Non-pigmented ciliary epithelial cell (primary cell): ENCODE results near the gene SEMG1.

Experiments used
- DNase-seq: peaks from one replicate; pipeline ENCODE4 v3.0.0-alpha.2; 2010; ENCODE audit warnings: low read depth

SEMG1 gene

DNA sequence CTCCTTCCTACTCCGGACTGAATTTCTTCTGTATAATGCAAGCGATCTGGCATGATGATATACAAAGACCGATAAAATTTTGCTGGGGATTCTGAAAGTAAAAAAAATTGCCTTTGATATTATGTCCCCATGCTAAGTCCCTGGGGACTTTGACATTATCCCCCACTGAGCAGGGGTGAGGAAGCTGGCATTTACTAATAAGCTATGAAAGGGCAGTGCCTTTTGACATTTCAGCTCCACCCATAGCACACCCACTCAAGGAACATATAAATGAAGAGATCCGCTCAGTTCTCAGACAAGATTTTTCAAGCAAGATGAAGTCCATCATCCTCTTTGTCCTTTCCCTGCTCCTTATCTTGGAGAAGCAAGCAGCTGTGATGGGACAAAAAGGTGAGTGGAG, 14.2 kb downstream of the SEMG1 start, which contains the start of gene SEMG2:
Gene SEMG2, plus strand, starts transcription at position 298 of the 400 bp plus-strand sequence. Its CDS starts 17 bp downstream, at position 315.
- DNase-seq = no peak

DNA sequence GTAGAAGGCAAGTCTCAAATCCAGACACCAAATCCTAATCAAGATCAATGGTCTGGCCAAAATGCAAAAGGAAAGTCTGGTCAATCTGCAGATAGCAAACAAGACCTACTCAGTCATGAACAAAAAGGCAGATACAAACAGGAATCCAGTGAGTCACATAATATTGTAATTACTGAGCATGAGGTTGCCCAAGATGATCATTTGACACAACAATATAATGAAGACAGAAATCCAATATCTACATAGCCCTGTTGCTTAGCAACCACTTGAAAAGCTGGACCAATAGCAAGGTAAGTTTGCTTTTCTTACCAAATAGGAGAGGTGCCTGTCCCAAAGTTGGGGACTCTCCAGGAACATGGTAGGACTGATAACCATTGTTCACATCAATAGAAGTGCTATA, 16.3 kb downstream of the SEMG1 start:
- DNase-seq = no peak

DNA sequence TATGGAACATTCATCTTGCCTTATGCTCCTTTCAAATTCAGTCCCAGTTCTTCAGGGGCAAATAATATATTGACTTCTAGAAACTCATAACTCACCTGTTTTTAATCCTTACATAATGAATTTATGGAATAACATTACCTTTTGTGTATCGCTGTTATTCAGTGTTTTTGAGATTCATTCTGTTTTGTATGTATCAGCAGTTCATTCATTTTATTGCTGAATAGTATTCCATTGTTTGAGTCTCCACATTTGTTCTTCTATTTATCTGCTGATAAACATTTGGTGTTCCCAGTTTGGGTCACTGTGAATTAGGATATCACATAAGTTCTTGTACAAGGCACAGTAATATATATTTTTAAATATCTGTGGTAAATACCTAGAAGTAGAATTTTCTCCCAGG, 19.5 kb downstream of the SEMG1 start:
- no peak for DNase-seq

DNA sequence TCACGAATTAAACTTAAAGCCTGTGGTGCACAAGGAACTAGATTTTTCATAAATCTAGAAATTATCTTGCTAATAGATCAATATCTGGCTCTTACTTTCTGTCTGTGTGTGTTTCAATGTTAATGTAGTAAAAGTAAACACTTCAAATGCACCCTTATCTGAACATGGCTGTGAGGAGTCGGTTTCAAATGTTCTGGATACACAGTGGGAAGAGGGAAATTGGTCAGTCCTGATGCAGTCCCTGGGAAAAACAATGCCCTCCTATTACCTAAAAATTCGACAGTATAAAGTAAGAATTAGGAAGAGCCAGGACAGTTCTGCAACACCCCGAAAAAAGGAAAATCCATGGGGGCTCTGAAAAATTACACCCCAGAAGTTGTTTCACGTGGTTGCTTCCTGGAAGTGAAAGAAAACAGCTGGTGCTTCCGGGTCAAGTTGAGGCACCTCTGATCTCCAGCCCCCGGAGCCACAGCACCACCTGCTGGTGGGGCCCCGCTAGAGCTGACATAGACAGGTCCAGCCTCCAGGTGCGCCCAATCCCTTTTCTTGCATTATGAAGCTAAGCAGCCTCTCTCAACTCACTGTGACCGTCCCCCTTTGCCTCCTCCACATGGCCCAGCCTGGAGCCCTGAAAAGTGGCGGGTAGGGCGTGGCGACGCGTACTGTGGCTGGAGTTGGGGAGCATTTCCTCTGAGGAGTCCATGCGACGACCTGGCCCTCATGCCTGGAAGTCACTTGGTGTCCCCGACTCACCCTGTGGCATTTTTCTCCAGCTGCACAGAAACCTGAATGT, 22.6 kb downstream of the SEMG1 start:
- DNase-seq = no peak

DNA sequence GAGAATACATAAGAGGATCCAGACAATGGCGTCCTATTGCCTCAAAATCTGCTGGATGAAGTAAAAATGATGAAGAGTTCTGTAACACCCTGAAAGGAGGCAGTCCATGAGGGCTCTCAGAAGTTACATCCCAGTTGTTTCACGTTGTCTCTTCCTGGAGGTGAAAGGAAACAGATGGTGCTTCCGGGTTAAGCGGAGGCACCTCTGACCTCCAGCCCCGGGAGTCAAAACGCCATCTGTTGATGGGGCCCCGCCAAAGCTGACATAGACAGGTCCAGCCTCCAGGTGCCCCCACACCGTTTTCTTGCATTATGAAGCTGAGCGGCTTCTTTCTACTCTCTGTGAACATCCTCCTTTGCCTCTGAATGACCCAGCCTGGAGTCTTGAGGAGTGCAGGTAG, 23.8 kb downstream of the SEMG1 start:
- DNase-seq = no peak

DNA sequence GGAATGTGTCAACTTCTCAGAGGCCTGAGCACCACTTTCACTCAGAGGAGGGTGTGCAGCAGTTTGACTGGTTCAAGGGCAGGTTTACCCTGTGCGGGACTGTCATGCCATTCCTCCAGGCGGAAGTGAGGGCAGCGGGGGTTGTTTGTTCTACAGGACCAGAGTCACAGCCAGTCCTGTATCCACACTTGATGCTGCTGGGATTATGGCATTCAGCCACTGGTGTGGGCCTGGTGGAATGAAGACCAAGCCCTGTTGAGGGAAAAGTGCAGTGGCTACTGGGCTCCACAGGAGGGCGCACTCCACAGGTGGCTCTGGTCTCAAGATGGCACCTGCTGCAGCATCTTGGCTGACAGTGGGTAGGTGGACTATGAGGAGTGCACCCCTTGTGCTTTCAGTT, 29.2 kb downstream of the SEMG1 start:
- DNase-seq = no peak

DNA sequence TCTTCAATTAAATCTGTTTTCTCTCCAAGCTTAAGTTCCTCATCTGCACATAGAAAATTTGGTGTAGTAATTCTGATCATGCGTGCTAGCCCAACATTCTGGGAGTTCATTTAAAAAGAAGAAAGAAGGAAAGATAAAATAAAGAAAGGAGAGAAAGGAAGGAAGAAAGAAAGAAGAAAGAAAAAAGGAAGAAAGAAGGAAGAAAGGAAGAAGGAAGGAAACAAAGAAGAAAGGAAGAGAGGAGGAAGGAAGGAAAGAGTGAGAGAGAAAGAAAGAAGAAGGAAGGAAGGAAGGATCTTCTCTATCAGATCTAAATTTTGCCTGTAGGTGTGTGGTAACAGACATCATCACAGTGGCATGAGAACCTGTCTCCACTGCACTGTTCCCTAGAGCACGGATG, 31.3 kb downstream of the SEMG1 start:
- DNase-seq = no peak

DNA sequence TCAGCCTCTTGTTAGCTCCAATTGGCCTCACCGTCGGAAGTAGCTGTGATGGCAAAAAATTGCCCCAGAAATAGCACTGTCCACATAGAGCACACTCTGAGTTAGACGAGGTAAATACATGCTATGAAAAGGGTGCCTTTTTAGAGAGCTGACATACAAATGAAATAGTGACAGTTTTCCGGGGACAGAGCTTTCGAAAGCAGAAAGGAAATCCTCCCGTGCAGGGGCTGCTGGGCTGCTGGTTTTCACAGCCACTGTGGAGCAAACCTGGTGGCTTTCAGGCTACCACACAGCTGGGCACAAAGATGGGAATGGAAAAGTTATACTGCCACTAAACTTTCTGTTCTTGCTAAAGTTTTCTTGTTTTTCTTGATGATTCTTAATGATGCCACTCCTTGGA, 39.3 kb downstream of the SEMG1 start:
- DNase-seq = no peak

DNA sequence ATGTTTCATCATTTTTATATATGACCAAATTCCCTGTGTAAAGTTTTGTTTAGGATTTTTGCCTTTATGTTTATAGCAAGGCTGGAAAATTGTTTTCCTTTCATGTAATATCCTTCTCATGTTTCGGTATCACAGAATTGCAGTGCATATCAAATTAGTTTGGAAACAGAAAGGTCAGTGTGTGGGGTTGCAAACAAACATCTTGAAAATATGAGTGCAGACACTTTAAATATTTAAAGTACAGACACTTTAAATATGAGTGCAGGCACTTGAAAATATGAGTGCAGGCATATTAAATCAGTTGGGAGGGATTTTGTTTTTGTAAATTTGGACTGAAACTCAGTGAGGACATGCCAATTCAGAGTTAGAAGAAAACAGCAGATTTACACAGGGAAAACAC, 41.0 kb downstream of the SEMG1 start:
- no peak for DNase-seq

DNA sequence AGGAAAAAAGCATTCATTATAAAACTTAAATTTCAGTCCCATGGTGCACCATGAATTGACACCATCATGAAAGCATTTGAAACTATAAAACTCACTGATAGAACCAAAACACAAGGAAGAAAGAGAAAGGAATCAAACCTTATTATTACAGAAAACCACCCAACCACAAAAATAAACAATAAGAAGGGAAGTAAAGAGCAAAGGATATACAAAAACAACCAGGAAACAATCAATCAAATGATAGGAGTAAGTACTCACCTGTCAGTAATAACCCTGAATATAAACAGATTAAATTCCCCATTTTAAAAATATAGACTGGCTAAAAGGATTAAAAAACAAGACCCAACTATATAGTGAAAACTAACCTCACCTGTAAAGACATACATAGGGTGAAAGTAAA, 41.8 kb downstream of the SEMG1 start:
- no peak for DNase-seq

DNA sequence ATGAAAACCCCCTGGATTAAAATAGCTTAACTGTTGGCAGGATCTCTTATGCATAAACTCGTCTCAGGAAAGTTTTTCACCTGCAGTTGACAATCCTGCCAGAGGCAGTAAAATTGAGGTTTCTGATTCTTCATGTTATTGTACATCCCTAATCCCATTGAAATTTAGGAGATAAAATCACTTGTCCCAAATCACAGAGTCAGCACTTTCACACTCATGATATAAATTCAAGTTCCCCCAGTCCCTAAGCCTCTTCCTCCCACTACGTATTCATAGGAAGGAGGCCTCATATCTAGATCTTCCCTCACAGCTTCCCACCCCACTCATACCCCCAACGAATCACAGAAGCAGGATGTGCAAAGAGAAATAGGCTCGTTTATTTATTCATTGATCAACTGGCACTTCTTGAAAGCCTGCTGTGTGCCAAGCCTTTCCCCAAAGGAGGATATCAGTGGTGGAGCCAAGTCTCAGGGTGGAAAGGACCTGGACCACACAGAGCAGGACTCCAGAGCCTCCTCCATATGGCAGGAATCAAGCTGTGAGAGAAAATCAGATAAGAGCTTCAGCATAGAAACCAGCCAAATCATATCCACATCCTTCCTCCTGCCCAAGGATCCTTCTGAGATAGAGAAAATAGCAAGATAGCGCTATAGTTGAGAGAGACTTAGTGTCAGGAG, 45.2 kb downstream of the SEMG1 start:
- no peak for DNase-seq

DNA sequence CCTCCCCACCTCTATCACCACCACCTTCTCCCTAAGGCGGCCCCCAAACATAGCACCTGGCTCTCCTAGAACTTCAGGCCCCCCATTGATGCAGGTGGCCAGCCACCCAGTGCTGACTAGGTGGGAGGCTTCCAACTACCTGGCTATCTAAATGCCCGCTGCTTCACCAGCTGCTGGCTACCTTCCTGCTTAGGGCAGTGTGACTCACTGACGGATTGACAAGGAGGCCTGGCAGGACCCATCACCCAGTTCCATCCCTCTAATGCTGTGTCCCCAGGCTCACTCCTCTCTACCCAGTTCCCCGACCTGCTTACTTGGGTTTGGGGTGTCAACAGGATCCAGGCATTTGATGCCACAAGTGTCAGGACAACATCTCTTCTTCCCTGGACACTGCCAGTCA, 46.4 kb downstream of the SEMG1 start:
- no peak for DNase-seq

DNA sequence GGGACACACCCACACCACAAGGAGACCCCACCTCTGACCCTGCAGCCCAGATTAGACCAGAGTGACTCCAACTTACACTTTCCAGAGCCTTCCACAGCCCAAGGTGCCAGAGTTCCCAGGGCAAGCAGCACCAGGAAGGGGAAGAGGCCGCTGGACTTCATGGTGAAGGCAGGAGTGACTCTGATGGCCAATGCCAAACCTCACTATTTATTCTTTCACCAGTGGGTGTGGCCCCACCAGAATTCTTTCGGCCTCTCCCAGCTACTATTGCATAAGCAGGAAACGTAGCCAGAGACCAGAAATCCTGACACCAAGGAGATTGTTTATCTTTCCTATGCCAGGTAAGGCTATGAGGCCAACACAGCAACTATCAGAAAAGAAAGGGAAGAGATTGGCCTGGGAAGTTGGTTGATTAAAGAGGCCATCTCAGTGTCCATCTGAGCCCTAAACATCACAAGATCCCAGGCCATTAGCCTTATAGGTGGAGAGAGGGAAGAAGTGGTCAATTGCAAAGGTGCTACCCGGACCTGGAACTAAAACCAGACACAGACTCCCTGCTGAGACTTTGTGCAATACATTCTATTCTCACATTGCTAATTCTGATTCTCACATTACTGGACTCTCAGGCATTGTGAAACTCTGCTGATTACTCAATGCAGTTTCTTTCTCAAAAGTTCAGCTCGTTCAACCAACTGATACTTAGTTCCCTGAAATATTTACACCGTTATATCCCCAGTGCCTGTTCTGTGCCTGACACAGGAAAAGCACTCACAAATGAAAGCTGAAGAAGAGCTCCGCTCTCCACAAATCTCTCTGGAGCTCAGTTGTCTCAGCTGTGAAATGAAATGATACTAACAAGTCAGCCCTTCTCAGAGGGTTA, 47.8 kb downstream of the SEMG1 start, which contains the start of gene SLPI:
Gene SLPI, minus strand, starts transcription at position 182 of the 880 bp plus-strand sequence. Its CDS starts 21 bp downstream, at position 161.
- DNase-seq = no peak

DNA sequence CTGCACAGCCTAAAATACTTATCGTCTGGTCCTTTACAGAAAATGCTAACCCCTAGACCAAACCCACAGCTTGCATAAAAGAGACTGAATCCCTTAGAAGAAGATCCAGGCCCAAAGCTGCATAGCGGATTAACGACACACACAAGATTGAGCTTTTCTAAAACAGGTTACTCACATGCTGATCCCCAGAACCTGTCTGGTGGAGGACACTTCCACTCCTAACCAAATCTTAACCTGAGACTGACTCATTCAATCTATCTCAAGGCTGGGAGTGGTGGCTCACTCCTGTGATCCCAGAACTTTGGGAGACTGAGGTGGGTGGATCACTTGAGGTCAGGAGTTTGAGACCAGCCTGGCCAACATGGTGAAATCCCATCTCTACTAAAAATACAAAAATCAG, 50.3 kb downstream of the SEMG1 start:
- no peak for DNase-seq

DNA sequence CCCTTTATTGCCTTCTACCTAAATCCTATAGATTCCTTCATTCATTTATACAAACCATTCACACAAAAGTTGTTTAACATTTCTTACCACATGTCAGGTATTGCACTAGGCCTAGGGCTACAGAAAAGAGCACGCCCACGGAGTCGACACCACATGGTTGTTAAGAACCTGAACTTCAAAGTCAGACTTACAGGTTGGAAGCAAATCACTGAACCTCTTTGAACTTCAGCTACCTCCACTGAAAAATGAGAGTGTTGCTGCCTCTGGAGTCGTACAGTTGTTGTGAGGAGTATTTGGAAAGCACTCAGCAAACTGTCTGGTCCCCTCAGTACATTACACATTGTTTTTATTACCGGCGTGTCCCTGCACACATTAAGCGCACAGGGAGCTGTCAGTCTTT, 50.9 kb downstream of the SEMG1 start:
- no peak for DNase-seq

DNA sequence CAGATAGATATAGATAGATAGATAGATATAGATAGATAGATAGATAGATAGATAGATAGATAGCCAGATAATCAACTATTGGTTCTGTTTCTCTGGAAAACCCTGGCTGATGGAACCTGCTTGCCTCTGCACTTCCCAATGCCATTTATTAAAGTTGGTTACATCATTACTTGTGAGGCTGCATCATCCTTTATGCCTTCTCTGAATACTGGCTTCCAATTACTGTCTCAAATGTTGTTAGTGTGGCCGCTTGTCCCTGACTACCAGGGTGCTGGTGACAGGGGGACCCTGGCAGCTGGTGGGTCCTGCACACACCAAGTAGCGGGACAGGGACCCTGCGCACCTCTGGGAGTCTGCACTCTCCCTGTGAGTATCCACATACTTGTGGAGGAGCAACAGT, 51.4 kb downstream of the SEMG1 start:
- no peak for DNase-seq

DNA sequence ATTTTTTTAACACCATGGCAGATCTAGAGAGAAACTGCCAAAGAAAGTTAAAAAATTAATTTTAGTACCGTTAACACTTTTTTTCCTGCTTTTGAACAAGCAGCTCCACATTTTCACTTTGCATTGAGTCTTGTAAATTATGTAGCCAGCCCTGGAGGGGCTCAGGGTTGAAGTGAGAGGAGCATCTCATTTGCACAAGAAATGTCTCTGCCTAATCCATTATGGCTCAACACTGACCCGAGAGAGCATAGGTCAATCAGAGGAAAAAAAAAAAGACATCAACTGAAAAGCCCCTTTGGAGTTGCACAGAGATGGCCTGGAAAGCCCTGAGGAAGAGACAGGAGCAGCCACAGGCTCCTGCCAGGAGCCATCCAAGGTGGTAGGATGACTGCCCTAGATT, 51.8 kb downstream of the SEMG1 start:
- no peak for DNase-seq
